ENCODE results near the gene BRD2. TPM values are rescaled to one million over a fixed set of nuclear protein-coding genes. Genes with fewer than 3 reads are reported as not detected.

Gene BRD2
- total and polyA plus RNA-seq, 2 donors (not counting 1 experiment from before 2014, with no cell fraction given), result 474 to 620 TPM

GRCh38 chr6:33017694-33018353, 49.4 kb downstream of the BRD2 start:
- TF ChIP-seq, protein P1, sequence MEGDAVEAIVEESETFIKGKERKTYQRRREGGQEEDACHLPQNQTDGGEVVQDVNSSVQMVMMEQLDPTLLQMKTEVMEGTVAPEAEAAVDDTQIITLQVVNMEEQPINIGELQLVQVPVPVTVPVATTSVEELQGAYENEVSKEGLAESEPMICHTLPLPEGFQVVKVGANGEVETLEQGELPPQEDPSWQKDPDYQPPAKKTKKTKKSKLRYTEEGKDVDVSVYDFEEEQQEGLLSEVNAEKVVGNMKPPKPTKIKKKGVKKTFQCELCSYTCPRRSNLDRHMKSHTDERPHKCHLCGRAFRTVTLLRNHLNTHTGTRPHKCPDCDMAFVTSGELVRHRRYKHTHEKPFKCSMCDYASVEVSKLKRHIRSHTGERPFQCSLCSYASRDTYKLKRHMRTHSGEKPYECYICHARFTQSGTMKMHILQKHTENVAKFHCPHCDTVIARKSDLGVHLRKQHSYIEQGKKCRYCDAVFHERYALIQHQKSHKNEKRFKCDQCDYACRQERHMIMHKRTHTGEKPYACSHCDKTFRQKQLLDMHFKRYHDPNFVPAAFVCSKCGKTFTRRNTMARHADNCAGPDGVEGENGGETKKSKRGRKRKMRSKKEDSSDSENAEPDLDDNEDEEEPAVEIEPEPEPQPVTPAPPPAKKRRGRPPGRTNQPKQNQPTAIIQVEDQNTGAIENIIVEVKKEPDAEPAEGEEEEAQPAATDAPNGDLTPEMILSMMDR (IDR thresholded peaks at IDR 0.05), result no peak
- no peak for TF ChIP-seq EZH2 (IDR thresholded peaks at IDR 0.05; ENCODE audit: borderline replicate concordance, insufficient read depth, low read depth, low read length, poor library complexity, severe bottlenecking)
- no peaks in the 10 kb centered on the region for H3K27me3 ChIP-seq (replicated peaks in 1 of 4; ENCODE audit: control extremely low read depth in 1 of 4, control insufficient read depth in 3 of 4, insufficient read depth in 4 of 4, low read length in 3 of 4)
- peak overlapping the region in 1 of 5 experiments; percentile 16 for H3K4me3 ChIP-seq (ENCODE audit: control extremely low read depth in 1 of 5, extremely low read depth in 1 of 5, insufficient read depth in 1 of 5, low read depth in 2 of 5, low read length in 4 of 5)
- peak overlapping the region; percentile 61 for H3K9ac ChIP-seq (ENCODE audit: low read length)
- H3K4me1 Mint-ChIP-seq, result peaks cover 73% of the 10 kb centered on the region
- peak overlapping the region; percentile 68 for H3K4me2 ChIP-seq (replicated peaks; ENCODE audit: low read depth, low read length, poor library complexity, severe bottlenecking)
- DNase-seq (peak; percentile 55), ATAC-seq (ENCODE audit: low read depth) (no peak)
- no peaks in the 10 kb centered on the region for H3K27me3 Mint-ChIP-seq
- no peaks in the 10 kb centered on the region for H4K20me1 ChIP-seq (ENCODE audit: control insufficient read depth, insufficient read depth, low read length, poor library complexity, severe bottlenecking)
- H3K9me3 ChIP-seq (ENCODE audit: control extremely low read depth in 1 of 3, control insufficient read depth in 2 of 3, insufficient read depth in 1 of 3, low read length in 2 of 3), result no peaks in the 10 kb centered on the region
- H2AFZ ChIP-seq (ENCODE audit: insufficient read depth, low read depth, low read length, poor library complexity, severe bottlenecking), result no peak overlapping the region
- H3K79me2 ChIP-seq (ENCODE audit: control insufficient read depth, insufficient read depth, low read length), result peaks cover 65% of the 10 kb centered on the region
- peak overlapping the region; percentile 98 to 100 for H3K27ac ChIP-seq (ENCODE audit: low read length in 2 of 2)
- peaks cover 71 to 74% of the 10 kb centered on the region in 2 donors for H3K4me1 ChIP-seq (ENCODE audit: control insufficient read depth in 2 of 2, insufficient read depth in 2 of 2, low read length in 2 of 2)
- H3K9me3 Mint-ChIP-seq (ENCODE audit: insufficient read depth), result no peaks in the 10 kb centered on the region
- POLR2A ChIA-PET, result interaction anchor here (0.7 to 9.6 kb wide), 7 partner anchors 8 to 62 kb away, joined by 3 to 166 read pairs (median 7); partner anchors contain the start of genes BRD2, HLA-DOA, HLA-DPA1 and HLA-DPB1
- 88% methylated on average over 3 of the region's 3 CpGs for WGBS (ENCODE audit: insufficient coverage)
- CTCF ChIA-PET, result interaction anchor here (0.6 to 17.0 kb wide), 14 partner anchors 7 to 231 kb away, joined by 3 to 576 read pairs (median 4); partner anchors contain the start of genes HLA-DPA1, HLA-DPB1 and RING1
- intact Hi-C loops (cut with micrococcal nuclease), result loop anchor here (1.0 kb wide), 1 partner anchor 57 kb away; the partner anchor contains the start of gene HLA-DPB1
- peak overlapping the region; percentile 41 for H3K4me3 Mint-ChIP-seq
- peak overlapping the region; percentile 96 for H3K27ac Mint-ChIP-seq
- H3K36me3 ChIP-seq (replicated peaks in 1 of 2; ENCODE audit: control extremely low read depth in 1 of 2, control insufficient read depth in 1 of 2, extremely low read depth in 1 of 2, insufficient read depth in 2 of 2, low read length in 1 of 2), result no peaks in the 10 kb centered on the region

DNA sequence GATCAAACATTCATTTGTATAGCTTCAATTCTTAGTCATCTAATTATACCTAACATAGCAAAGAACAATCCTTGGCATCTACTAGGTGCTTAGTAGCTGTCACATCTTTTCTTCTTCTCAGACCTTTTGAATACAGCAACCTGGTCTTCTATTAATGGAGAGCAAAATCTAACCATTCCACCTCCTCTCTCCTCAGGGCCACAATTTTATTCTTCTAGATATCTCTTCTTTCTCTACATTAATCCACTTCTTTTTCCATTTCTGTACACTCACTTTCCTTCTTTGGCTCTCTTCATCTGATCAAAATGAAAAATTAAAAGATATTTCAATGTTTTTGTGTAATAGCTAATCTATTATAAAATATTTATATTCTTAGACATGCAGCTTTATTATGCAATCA, 50.0 kb downstream of the BRD2 start:
- peaks cover 76% of the 10 kb centered on the region for H3K4me1 Mint-ChIP-seq
- ATAC-seq (ENCODE audit: low read depth) (no peak), DNase-seq (peak; percentile 44)
- peak overlapping the region; percentile 41 for H3K4me3 Mint-ChIP-seq
- H3K9me3 Mint-ChIP-seq (ENCODE audit: insufficient read depth), result no peaks in the 10 kb centered on the region
- Histone ChIP-seq H3K9ac (ENCODE audit: low read length) (peak overlapping the region; percentile 61), H4K20me1 (ENCODE audit: control insufficient read depth, insufficient read depth, low read length, poor library complexity, severe bottlenecking) (no peaks in the 10 kb centered on the region), H3K4me2 (replicated peaks; ENCODE audit: low read depth, low read length, poor library complexity, severe bottlenecking) (peak overlapping the region; percentile 68), H3K36me3 (replicated peaks in 1 of 2; ENCODE audit: control extremely low read depth in 1 of 2, control insufficient read depth in 1 of 2, extremely low read depth in 1 of 2, insufficient read depth in 2 of 2, low read length in 1 of 2) (no peaks in the 10 kb centered on the region), H3K27me3 (replicated peaks in 1 of 4; ENCODE audit: control extremely low read depth in 1 of 4, control insufficient read depth in 3 of 4, insufficient read depth in 4 of 4, low read length in 3 of 4) (no peaks in the 10 kb centered on the region), H2AFZ (ENCODE audit: insufficient read depth, low read depth, low read length, poor library complexity, severe bottlenecking) (no peak overlapping the region), H3K9me3 (ENCODE audit: control extremely low read depth in 1 of 3, control insufficient read depth in 2 of 3, insufficient read depth in 1 of 3, low read length in 2 of 3) (no peaks in the 10 kb centered on the region), H3K4me1 (ENCODE audit: control insufficient read depth in 2 of 2, insufficient read depth in 2 of 2, low read length in 2 of 2) (peaks cover 71 to 74% of the 10 kb centered on the region in 2 donors), H3K4me3 (ENCODE audit: control extremely low read depth in 1 of 5, extremely low read depth in 1 of 5, insufficient read depth in 1 of 5, low read depth in 2 of 5, low read length in 4 of 5) (peak overlapping the region in 2 of 5 experiments; percentile 8 to 16), H3K79me2 (ENCODE audit: control insufficient read depth, insufficient read depth, low read length) (peaks cover 64% of the 10 kb centered on the region), H3K27ac (ENCODE audit: low read length in 2 of 2) (peak overlapping the region; percentile 98 to 100)
- ChIA-PET POLR2A (interaction anchor here (0.7 to 9.6 kb wide), 10 partner anchors 9 to 72 kb away, joined by 3 to 166 read pairs (median 5); partner anchors contain the start of genes BRD2, HLA-DOA, HLA-DPA1 and HLA-DPB1), CTCF (interaction anchor here (0.6 to 17.0 kb wide), 10 partner anchors 8 to 230 kb away, joined by 3 to 576 read pairs (median 4); partner anchors contain the start of genes HLA-DPA1 and HLA-DPB1)
- TF ChIP-seq, protein P1 (IDR thresholded peaks at IDR 0.05), result no peak
- no peak for TF ChIP-seq EZH2 (IDR thresholded peaks at IDR 0.05; ENCODE audit: borderline replicate concordance, insufficient read depth, low read depth, low read length, poor library complexity, severe bottlenecking)
- peak overlapping the region; percentile 96 for H3K27ac Mint-ChIP-seq
- intact Hi-C loops (cut with micrococcal nuclease), result loop anchor here (1.0 kb wide), 1 partner anchor 57 kb away; the partner anchor contains the start of gene HLA-DPB1
- no peaks in the 10 kb centered on the region for H3K27me3 Mint-ChIP-seq

Measured in B cell (primary cell).